Measurements from ENCODE around the gene SYTL1.

Gene SYTL1

GRCh38 chr1:27335506-27336422 is 6.1 kb upstream of the SYTL1 start:
- intact Hi-C loops (cut with DNase I; ENCODE audit: low total_unique reads), result no loop called here
- H3K27ac ChIP-seq, result no peak overlapping the region
- H3K27me3 ChIP-seq, result no peaks in the 10 kb centered on the region
- H3K36me3 ChIP-seq, result peaks cover 54 to 69% (median 60%) of the 10 kb centered on the region in 3 donors
- no peak for DNase-seq
- no peak overlapping the region for H3K4me3 ChIP-seq
- TF ChIP-seq CTCF (IDR thresholded peaks at IDR 0.05), result no peak
- H3K4me1 ChIP-seq, result no peaks in the 10 kb centered on the region
- no peaks in the 10 kb centered on the region for H3K9me3 ChIP-seq

- H3K36me3 ChIP-seq, result peaks cover 46 to 59% (median 50%) of the 10 kb centered on the region in 3 donors
- intact Hi-C loops (cut with DNase I; ENCODE audit: low total_unique reads), result no loop called here
Measured at GRCh38 chr1:27336756-27337155, 5.1 kb upstream of the SYTL1 start.

GRCh38 chr1:27338751-27339150 is 3.1 kb upstream of the SYTL1 start:
- Histone ChIP-seq H3K9me3 (no peaks in the 10 kb centered on the region), H3K27me3 (no peaks in the 10 kb centered on the region), H3K27ac (no peak overlapping the region), H3K4me1 (no peaks in the 10 kb centered on the region), H3K36me3 (peaks cover 32 to 39% (median 33%) of the 10 kb centered on the region in 3 donors), H3K4me3 (no peak overlapping the region)
- no peak for DNase-seq
- intact Hi-C loops (cut with DNase I; ENCODE audit: low total_unique reads), result no loop called here
- TF ChIP-seq CTCF (IDR thresholded peaks at IDR 0.05), result no peak

More at GRCh38 chr1:27336756-27337155, 5.1 kb upstream of the SYTL1 start:
- DNase-seq, result no peak
- Histone ChIP-seq H3K9me3 (no peaks in the 10 kb centered on the region), H3K4me1 (no peaks in the 10 kb centered on the region), H3K4me3 (no peak overlapping the region), H3K27ac (no peak overlapping the region), H3K27me3 (no peaks in the 10 kb centered on the region)
- no peak for TF ChIP-seq CTCF (IDR thresholded peaks at IDR 0.05)

- no peak overlapping the region for H3K4me3 ChIP-seq
- H3K27ac ChIP-seq, result no peak overlapping the region
- DNase-seq, result no peak
- no peaks in the 10 kb centered on the region for H3K27me3 ChIP-seq
- no peak for TF ChIP-seq CTCF (IDR thresholded peaks at IDR 0.05)
- no peaks in the 10 kb centered on the region for H3K4me1 ChIP-seq
- no peaks in the 10 kb centered on the region for H3K9me3 ChIP-seq
- intact Hi-C loops (cut with DNase I; ENCODE audit: low total_unique reads), result no loop called here
- H3K36me3 ChIP-seq, result peaks cover 27 to 34% (median 28%) of the 10 kb centered on the region in 3 donors
Measured at GRCh38 chr1:27339213-27339612, 2.6 kb upstream of the SYTL1 start.

- TF ChIP-seq CTCF (IDR thresholded peaks at IDR 0.05), result no peak
- no peak for DNase-seq
- Histone ChIP-seq H3K36me3 (peaks cover 0 to 3% (median 0%) of the 10 kb centered on the region in 3 donors), H3K4me1 (no peaks in the 10 kb centered on the region), H3K4me3 (no peak overlapping the region), H3K9me3 (no peaks in the 10 kb centered on the region), H3K27ac (no peak overlapping the region), H3K27me3 (peaks cover 0 to 2% of the 10 kb centered on the region in 2 donors)
- intact Hi-C loops (cut with DNase I; ENCODE audit: low total_unique reads), result no loop called here
Measured at GRCh38 chr1:27342391-27342777, 562 bp downstream of the SYTL1 start.
